GM19372 (cell line): Measurements from ENCODE around the gene MON1A.
"Not testable (repeated sequence)": the region's sequence is repeated elsewhere in the genome, so short reads cannot be mapped to it uniquely, and the experiment has no call there.

Experiments
- ATAC-seq: cut with Tn5 transposase; IDR thresholded peaks from one replicate; pipeline ENCODE4 v1.9.1; 2021; ENCODE audit warnings: mild to moderate bottlenecking, low read depth, moderate library complexity; ENCODE audit not compliant: unreplicated experiment

Gene MON1A

DNA sequence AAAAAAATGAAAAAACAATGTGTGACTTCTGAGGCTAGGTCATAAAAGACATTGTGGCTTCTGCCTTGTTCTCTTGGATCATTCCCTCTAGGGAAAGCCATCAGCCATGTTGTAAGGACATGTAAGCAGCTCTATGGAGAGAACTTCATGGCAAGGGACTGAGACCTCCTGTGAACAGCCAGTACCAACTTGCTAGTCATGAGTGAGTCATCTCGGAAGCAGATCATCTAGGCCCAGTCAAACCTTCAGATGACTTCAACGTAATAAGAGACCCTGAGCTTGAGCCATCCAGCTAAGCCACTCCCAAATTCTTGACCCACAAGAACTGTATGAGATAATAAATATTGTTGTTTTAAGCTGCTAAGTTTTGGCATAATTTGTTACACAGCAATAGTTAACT is 4.9 kb downstream of the MON1A start:
- ATAC-seq, result no peak

DNA sequence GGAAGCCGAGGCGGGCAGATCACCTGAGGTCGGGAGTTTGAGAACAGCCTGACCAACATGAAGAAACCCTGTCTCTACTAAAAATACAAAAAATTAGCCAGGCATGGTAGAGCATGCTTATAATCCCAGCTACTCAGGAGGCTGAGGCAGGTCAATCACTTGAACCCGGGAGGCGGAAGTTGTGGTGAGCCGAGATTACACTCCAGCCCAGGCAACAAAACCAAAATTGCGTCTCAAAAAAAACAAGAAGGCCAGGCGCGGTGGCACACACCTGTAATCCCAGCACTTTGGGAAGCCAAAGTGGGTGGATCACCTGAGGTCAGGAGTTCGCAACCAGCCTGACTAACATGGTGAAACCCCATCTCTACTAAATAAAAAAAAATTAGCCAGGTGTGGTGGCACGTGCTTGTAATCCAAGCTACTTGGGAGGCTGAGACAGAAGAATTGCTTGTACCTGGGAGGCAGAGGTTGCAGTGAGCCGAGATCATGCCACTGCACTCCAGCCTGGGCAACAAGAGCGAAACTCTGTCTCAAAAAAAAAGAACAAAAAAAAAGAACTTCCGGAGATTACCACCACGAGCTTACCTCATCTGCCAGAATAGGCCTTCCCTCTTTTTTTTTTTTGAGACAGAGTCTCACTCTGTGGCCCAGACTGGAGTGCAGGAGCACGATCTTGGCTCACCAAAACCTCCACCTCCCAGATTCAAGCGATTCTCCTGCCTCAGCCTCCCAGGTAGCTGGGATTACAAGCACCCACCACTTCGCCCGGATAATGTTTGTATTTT is 11.6 kb downstream of the MON1A start:
- not testable (repeated sequence) for ATAC-seq

DNA sequence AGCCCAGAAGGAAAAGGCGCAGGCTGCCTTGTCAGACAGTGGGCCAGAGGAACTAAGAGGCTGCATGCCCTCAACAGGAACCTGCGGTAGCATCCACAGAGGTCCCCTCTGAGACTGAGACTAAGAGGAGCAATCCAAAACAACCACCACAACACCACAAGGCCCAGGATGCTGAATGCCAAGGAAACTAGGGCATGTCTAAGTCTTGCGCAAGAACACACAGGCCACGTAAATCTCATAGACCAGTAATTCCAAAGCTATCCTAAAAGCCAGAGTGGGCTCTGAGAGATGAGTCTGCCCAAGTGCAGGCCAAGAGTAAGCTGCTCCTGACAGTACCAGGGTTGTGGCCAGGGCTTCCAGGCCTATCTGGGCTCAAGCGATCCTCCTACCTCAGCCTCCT is 12.9 kb downstream of the MON1A start:
- ATAC-seq, result no peak

DNA sequence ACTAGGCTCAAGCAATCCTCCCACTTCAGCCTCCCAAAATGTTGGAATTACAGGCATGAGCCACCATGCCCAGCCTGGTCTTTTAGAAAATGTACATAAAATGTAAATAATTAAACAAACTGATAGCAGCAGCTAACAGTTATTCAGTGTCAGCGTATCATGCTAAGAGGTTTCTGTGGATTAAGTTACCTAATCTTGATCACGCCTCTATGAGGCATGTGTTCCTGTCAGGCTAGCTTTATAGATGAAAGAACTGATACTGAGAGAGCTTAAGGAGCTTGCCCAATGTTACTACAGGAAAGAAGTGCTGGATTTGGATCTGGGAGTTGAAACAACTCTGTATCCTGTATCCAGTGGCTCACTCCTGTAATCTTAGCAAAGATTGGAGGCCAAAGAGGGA is 14.7 kb downstream of the MON1A start:
- ATAC-seq, result no peak

DNA sequence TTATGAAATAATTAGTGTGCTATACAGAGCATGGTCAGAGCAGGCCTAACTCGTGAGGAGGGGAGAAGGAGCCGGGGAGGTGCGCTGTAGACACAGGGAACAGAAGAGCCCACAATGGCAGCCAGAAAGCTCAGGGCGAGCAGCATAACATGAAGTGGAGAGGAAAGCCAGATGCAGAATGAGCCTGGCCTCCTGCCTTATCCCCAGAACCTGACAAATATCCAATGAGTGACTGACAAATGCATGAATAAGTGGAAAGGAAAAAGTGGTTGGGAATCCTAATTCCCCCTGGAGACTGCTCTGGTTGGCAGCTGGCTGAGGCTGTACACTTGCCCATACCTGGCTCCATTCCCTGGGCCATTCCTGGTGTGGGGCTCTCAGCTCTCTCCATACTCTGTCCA is 16.7 kb downstream of the MON1A start:
- ATAC-seq, result no peak

DNA sequence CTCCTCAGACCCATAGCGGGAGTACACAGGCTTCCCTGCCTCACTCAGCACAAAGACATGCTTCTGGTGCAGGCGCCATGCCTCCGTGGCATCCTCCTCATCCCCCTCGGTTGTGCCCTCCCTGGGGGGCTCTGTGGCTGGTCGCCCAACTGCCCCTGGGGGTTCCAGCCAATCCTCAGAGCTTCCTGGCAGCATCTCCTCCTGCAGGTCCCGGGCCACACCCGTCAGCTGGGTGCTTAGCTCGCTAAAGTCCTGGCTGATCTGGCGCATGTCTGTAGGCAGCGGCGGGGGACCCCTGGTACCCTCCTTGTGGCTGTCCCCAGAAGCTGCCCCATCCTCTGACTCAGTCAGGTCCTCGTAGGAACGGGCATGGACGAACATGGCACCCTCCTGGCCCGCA is 18.0 kb downstream of the MON1A start:
- no peak for ATAC-seq

DNA sequence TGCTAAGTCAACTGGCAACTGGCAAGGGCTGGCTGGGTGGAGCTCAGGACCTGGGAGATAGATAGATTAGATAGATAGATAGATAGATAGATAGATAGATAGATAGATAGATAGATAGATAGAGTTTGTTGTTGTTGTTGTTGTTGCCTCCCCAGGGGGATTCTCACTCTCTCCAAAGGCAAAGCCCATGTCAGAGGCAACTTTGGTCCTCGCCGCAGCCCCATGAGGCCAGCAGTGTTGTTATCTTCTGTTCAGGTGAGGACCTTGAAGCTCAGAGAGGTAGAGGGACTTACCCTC is 18.5 kb downstream of the MON1A start:
- ATAC-seq, result no peak

DNA sequence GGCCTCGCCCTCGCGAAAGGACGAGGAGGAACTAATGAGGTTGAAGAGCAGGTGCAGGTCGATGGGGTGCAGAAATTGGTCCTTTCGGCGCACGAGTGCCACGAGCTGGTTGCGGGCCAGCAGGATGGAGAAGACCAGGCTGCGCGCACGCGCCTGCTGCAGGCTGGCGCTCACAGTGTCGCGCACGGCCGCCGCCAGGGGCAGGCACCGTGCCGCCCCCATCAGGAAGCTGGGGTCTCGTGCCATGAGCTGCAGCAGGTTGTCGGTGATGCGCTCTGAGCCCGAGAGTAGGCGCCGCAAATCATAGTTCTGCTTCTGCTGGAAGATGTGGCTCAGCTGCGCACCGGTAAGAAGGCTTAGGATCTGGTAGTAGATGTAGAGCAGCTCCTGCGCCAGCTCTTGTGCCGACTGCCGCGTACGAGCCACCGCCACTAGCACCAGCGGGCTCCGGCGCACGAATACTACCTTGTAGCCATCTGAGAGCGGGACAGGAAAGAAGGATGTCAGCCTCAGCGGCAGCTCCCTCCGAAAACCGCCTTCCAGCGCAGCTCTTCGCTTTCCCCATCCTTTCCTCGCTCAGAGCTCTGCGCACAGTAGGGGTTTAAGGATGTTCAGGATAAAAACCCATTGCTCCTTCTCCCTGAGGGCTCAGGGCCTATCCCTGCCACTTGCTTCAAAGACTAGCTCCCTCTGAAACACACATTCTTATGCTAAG is 19.0 kb downstream of the MON1A start:
- ATAC-seq, result no peak

DNA sequence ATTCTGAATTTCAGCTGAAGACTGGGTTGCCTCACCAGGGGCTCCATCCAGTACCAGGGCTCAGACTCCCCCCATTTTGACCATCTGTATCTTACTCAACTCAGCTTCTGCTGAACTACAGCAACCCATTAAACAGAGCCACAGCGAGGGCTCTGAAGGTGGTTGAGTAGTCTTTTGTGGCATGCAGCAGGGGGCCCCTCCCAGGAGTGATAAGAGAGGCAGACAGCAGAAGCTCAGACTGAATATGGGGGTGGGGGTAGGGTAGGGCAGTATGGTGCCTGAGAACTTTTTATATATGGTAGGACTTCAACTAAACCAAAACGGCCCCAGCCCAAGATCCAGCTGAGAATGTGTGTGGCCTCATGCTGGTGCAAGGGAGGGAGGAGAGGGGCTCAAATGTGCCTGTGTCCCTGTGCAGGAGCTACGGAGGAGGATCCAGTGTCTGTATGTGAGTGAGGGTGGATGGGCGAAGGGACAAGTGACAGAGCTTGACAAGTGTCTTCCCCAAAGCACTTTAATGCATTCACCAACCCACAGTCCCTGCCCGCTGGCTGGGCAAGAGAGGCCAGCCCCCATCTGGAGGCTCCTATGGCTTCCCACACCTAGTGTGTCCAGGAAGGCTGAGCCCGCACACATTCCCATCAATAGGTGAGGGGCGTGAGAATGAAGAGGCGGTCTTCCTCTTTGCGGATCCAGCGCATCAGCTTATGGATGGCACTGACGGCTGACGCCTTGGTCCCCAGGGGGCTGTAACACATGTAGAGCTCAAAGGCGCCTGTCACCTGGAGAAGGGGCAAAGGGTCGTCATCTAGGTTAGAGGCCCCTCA is 21.0 kb downstream of the MON1A start:
- no peak for ATAC-seq

DNA sequence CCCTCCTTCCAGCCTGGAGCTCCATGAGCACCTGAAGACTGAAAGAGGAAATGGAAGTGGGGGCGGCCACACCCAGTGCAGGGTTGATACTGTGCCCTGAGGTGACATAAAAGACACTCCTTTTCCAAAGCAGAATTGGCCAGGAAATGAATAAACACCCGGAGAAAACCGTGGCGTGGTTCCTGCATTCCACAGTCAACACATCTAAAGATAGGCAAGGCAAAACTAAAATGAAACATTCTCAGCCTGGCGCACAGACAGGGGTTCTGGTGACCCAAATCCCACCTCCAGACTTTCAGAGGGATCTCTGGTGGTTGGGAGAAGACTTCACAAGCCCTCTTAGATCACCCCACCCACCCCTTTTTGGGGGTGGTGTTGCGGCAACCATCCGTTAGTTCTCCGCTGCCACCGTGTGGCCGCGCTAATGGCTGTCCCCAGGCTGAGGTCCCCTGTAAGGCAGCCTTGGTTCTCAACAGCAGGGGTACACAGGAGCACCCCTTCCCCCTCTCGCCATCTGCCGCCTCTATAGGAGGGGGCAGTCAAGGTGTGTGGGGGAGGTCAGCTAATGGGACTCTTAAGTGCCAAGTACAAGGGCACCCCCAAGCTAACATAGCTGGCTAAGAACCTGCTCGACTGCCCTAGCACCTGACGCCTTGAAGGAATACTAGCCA is 23.4 kb downstream of the MON1A start:
- no peak for ATAC-seq

DNA sequence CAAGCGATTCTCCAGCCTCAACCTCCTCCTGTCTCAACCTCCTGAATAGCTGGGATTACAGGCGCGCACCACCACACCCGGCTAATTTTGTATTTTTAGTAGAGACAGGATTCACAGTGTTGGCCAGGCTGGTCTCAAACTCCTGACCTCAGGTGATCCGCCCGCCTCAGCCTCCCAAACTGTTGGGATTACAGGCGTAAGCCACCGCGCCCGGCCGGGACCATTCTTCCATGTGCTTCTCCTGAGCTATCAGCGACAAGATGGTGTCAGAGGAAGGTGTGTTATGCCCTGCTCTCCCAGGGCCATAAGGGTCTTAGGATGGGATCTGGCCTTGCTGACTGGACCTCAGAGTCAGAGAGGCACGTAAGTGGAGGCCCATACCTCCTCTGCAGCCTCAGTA is 25.2 kb downstream of the MON1A start:
- not testable (repeated sequence) for ATAC-seq

DNA sequence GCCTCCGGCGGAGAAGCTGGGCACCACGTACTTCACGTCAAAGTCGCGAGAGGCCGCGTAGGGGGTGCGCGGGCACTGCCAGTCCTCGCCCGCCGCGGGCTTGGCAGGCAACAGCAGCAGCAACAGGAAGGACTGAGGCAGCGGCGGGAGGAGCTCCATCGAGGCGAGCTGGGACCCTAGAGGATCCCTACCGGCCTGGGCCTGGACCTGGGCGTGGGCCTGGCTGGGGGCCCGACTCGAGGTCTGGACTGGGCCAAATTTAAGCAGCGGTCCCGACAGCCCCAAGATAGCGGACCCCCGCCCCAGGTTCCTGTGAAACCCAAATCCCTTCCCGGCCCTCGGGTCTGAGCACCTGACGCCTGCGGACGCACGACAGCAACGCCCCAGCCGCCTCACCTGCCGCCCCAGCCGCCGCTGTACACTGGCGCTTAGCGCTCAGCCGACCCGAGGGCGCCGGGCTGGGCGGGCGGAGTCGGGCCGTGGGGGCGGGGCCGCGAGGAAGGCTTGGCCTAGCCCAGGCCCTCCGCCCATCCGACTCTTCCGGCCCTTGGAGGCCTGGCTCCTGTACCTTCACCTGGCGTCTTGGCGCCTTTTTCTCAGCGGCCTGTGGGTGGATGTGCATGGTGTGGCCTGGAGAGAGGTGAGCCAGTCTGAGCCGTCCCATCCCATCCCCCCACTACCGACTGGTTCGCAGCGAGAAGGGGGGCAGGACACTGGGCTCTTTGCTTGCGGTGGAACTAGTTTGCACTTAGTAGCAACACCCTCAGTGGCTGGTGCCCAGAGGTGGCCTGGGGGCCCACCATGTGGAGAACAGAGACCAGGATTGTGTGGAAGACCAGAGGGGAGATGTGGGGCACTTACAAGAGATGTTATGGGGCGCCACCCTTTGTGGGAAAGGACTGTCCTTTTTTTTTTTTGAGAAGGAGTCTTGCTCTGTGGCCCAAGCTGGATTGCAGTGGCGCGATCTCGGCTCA is 25.9 kb downstream of the MON1A start, which contains the start of gene MST1R:
Gene MST1R, minus strand, starts transcription at position 423 of the 974 bp plus-strand sequence. Its CDS starts 264 bp downstream, at position 159.
- ATAC-seq, result peak; percentile 71

DNA sequence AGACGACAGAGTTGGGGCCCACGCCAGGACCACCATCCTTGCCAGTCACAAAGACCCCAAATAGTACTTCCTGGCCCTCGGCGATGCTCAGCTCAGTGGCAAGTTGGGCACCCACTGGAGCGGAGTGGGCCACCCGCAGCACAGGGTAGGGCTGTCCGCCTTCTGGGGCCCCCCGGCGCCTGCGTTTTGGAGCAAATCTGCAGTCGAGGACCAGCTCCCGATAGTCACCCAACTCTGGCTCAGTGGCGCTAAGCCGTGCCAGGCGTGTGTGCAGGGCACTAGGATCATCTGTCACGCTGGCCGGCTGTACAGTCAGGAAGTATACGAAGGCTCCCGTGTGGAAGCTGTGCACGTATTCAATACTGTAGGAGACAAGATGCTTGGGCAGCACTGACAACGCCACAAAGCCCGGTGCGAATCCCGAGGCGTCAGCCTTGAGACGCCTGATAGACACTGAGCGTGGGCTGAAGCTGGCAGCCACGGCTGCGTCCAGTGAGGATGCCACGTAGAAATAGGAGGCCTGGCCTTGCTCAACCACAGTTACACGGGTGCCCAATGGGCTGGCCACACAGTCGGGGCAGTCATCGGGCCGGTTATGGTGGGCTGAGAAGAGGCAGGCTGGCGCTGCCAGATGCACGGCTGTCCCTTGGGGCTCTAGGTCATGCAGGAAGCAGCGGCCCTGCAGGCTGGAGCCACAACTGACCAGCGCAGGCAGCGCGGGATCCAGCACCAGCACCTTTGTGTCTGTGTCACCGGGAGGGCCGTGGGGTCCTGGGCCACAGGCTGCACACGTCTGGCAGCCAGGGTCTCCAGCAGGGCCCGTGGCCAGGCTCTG is 26.9 kb downstream of the MON1A start:
- ATAC-seq, result no peak

DNA sequence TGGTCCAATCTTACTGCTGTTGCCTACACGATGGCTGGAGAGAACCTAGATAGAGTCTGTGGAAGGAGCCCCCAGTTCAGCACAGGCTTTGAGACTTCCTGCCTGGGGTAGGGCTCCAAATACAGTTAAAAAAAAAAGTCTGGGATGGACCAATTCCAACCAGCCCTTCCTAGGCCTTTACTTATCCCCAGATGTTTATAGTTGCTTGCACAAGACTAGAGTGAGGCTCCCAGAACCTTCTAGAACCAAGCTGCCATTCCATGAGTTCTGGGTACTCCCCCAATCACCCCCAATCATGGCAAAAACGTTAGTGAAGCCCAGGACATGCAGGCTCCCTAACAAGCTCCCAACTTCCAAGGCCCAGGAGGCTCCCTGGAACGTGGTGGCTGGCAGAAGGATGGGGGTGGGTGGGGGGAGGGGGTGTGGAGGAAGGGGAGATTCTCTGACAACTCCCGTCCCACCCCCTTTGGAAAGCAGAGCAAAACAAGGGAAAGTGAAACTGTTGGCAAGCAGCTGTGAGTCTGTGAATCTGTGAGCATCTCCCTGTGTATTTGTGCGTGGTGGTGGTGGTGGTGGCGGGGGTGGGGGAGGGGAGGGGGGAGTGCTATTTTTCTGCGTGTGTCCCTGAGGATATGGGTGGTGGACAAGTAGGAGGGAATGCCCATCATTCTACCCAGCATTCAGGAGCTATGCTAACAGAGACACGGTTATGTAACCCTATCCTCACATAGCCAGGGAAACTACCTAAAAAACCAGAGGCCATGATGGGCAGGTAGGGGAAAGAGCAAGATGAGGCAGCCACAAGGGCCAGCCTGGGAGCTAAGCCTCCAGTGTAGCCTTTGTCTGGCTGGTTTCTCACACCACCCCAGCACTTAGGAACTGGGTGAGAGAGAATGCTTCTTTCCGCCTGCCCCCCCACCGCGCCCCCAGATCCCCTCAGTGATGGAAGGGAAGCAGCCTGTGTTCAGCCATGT is 28.0 kb downstream of the MON1A start:
- no peak for ATAC-seq

DNA sequence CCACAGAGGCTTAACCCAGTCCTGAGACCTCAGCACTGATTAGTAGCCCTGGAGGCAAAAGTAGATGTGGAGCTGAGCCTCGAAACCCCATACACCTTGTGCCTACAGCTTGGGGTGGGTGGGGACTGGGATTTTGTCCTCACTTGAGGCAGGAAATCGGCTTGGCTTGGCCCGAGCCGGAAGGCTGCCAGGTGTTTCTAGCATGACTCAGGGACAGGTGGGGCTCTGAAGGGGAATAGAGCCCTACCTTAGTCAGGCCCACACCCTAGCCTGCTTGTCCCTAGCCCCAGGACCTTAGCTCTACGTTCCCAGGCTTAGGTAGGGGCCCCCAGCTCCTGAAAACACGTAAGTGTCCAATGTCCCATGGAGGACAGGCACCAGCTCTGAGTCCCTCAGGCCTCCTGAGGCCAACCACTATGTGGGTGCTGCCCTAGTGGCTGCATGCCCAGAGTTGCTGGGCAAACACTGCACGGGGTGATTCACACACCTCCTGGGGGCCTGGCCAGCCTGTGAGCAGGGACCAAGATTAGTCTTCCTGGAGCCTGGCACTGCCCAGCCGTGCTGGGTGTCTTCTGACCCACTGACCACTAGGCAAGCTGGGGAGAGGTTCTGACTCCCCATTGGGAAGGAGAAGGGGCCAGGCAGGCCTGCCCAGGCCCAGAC is 29.0 kb downstream of the MON1A start:
- no peak for ATAC-seq

DNA sequence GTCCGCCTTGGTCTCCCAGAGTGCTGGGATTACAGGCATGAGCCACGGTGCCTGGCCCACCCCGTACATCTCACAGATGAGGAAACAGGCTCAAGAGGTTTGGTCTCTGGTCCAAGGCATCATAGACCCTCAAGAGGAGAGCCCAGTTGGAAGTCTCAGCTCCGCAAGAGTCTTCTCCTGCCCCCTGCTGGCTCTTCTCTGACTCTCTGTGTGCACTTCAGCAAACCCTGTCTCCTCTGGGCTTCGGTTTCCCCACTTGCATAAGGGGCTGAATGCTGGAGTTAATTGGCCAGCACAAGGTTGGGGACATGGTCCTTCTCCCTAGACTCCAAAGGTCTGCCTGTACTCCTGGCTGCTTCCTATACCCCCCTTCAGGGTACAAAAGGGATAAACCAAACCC is 29.8 kb downstream of the MON1A start:
- ATAC-seq, result no peak

DNA sequence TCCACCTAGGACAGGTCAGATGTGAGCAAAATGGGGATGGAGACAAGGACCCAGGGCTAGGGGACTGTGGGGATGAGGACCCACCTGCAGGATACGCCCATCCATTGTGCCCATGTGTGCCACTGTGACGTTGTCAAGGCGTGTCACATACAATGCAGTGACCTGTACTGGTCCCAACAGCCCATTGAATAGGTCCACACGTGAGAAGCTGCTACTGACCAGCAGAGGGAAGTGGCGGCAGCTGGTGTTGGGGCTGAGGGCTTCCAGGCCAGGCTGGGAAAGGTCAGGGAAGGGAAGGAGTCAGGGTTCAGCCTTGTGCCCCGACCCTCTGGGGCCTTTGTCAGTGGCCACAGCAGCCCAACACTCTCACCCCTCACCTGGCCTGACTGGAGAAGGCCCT is 30.6 kb downstream of the MON1A start:
- no peak for ATAC-seq
